ENCODE data around the gene P2RY14.
"Not testable (repeated sequence)": the region's sequence is repeated elsewhere in the genome, so short reads cannot be mapped to it uniquely, and the experiment has no call there.

The P2RY14 gene

DNA sequence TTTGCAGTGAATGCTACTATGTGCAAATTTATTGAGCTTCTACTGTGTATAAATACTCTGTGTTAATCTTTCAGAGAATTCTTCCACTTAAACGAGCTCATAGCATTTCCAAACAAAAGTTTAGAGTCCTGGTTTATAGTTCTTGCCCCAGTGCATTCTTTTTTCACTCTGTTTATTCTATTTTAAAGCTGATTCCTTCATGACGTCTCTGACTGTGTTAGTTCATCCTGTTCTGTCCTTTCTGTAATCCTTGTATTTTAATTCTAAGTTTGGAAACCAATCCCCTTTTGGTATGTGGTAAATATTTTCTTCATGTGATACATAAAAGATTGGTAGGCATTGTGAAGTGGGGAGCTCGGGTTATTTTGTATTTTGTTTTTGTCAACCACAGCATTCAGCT lies 18.7 kb downstream of the P2RY14 start:
- H3K9ac ChIP-seq (ENCODE audit: low read length), result no peak overlapping the region
- no peak overlapping the region for H3K14ac ChIP-seq (ENCODE audit: low read length)
- H4K8ac ChIP-seq (ENCODE audit: low read depth, low read length), result no peak overlapping the region
- no peak overlapping the region for H2AK5ac ChIP-seq (ENCODE audit: low read length)
- no peak overlapping the region for H3K4ac ChIP-seq (ENCODE audit: low read depth, low read length)
- H3K23ac ChIP-seq (ENCODE audit: low read length), result no peak overlapping the region
- H3K27me3 ChIP-seq (ENCODE audit: insufficient read depth, low read length), result no peaks in the 10 kb centered on the region
- H2AFZ ChIP-seq (ENCODE audit: insufficient read depth, low read length, poor library complexity), result no peak overlapping the region
- peaks cover 9 to 14% of the 10 kb centered on the region in 2 experiments for H3K36me3 ChIP-seq (ENCODE audit: control insufficient read depth in 1 of 2, insufficient read depth in 2 of 2, low read length in 2 of 2)
- H3K18ac ChIP-seq (ENCODE audit: low read length), result no peak overlapping the region
- no peak overlapping the region for H4K12ac ChIP-seq (ENCODE audit: low read depth, low read length)
- no peak overlapping the region for H3K27ac ChIP-seq (ENCODE audit: low read depth, low read length)
- H3K79me1 ChIP-seq (ENCODE audit: low read length), result no peaks in the 10 kb centered on the region
- no peaks in the 10 kb centered on the region for H3K4me1 ChIP-seq (ENCODE audit: control insufficient read depth in 1 of 2, insufficient read depth in 2 of 2, low read length in 2 of 2)
- WGBS (ENCODE audit: extremely low coverage, insufficient coverage, insufficient read length), result no CpG with 5 or more reads among the region's 3 CpGs
- no peaks in the 10 kb centered on the region for H3K79me2 ChIP-seq (ENCODE audit: control insufficient read depth, insufficient read depth, low read length, poor library complexity)
- no peak overlapping the region for H2BK5ac ChIP-seq (ENCODE audit: low read depth, low read length, poor library complexity)
- no peak overlapping the region for H3K4me3 ChIP-seq (ENCODE audit: low read depth, low read length)
- no peaks in the 10 kb centered on the region for H3K9me3 ChIP-seq (ENCODE audit: insufficient read depth, low read depth, low read length)
- DNase-seq, result no peak
- H2BK120ac ChIP-seq (ENCODE audit: insufficient read depth, low read length, poor library complexity), result no peak overlapping the region
- no peak overlapping the region for H4K91ac ChIP-seq (ENCODE audit: low read depth, low read length)
- H3K4me2 ChIP-seq (ENCODE audit: low read length), result no peak overlapping the region
- no peak overlapping the region for H2BK12ac ChIP-seq (ENCODE audit: low read length)

DNA sequence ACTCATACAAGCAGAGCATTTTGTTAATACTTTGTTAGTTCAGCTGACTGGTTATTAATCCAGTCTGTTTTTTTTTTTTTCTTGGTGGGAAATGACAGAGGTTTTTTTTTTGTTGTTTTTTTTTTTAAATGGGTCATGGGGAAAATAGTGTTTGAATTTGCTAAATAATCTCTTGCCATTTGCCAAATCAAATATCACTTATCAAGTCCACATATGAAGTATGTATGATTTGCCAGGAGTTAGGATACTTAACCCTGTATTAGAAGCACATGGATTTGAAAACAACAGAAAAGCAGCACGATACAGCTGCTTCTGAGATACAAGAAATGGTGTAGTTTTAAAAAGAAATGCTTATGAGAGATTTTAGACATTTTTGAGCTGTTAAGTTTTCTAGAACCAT lies 21.6 kb downstream of the P2RY14 start:
- Histone ChIP-seq H2AK5ac (ENCODE audit: low read length) (no peak overlapping the region), H4K8ac (ENCODE audit: low read depth, low read length) (no peak overlapping the region), H3K4ac (ENCODE audit: low read depth, low read length) (no peak overlapping the region), H3K14ac (ENCODE audit: low read length) (no peak overlapping the region), H3K79me2 (ENCODE audit: control insufficient read depth, insufficient read depth, low read length, poor library complexity) (no peaks in the 10 kb centered on the region), H2AFZ (ENCODE audit: insufficient read depth, low read length, poor library complexity) (no peak overlapping the region), H4K12ac (ENCODE audit: low read depth, low read length) (no peak overlapping the region), H3K79me1 (ENCODE audit: low read length) (no peaks in the 10 kb centered on the region), H3K27me3 (ENCODE audit: insufficient read depth, low read length) (no peaks in the 10 kb centered on the region), H2BK120ac (ENCODE audit: insufficient read depth, low read length, poor library complexity) (no peak overlapping the region), H3K23ac (ENCODE audit: low read length) (no peak overlapping the region), H3K27ac (ENCODE audit: low read depth, low read length) (no peak overlapping the region), H4K91ac (ENCODE audit: low read depth, low read length) (no peak overlapping the region), H3K4me2 (ENCODE audit: low read length) (no peak overlapping the region), H3K4me3 (ENCODE audit: low read depth, low read length) (no peak overlapping the region), H3K9me3 (ENCODE audit: insufficient read depth, low read depth, low read length) (no peaks in the 10 kb centered on the region), H3K4me1 (ENCODE audit: control insufficient read depth in 1 of 2, insufficient read depth in 2 of 2, low read length in 2 of 2) (no peaks in the 10 kb centered on the region), H3K36me3 (ENCODE audit: control insufficient read depth in 1 of 2, insufficient read depth in 2 of 2, low read length in 2 of 2) (peaks cover 4 to 6% of the 10 kb centered on the region in 2 experiments), H3K9ac (ENCODE audit: low read length) (no peak overlapping the region), H2BK5ac (ENCODE audit: low read depth, low read length, poor library complexity) (no peak overlapping the region), H3K18ac (ENCODE audit: low read length) (no peak overlapping the region), H2BK12ac (ENCODE audit: low read length) (no peak overlapping the region)
- no CpG with 5 or more reads among the region's 1 CpG for WGBS (ENCODE audit: extremely low coverage, insufficient coverage, insufficient read length)
- DNase-seq, result no peak

DNA sequence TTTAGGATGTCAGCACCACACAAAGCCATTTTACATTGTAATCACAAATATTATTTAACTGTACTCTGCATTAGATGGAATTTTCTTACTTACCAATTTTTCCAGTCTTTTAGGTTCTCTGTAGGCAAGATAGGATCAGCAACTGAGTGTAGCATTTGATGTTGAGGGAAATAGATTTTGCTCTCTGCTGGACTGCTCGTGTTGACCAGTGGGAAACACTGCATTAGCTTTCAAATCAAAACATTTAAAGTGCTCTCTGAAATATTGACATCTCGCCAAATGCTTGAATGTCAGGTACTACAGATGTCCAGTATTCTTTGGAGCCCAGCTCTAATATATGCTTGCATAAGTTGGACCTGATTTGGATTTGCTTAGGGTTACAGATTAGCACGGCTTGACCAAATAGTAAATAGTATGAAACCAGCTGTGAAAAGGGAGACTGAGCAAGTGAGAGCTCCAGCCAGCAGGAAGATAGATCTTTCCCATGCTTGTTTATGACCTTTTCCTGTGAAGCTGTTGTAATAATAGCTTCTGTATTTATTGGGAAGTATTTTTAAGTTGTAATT lies 29.5 kb downstream of the P2RY14 start:
- Histone ChIP-seq H3K79me1 (ENCODE audit: low read length) (no peaks in the 10 kb centered on the region), H3K4ac (ENCODE audit: low read depth, low read length) (no peak overlapping the region), H4K12ac (ENCODE audit: low read depth, low read length) (no peak overlapping the region), H3K9ac (ENCODE audit: low read length) (no peak overlapping the region), H3K4me3 (ENCODE audit: low read depth, low read length) (no peak overlapping the region), H4K8ac (ENCODE audit: low read depth, low read length) (no peak overlapping the region), H3K9me3 (ENCODE audit: insufficient read depth, low read depth, low read length) (no peaks in the 10 kb centered on the region), H2BK5ac (ENCODE audit: low read depth, low read length, poor library complexity) (no peak overlapping the region), H4K91ac (ENCODE audit: low read depth, low read length) (no peak overlapping the region), H3K18ac (ENCODE audit: low read length) (no peak overlapping the region), H3K27ac (ENCODE audit: low read depth, low read length) (no peak overlapping the region), H2BK12ac (ENCODE audit: low read length) (no peak overlapping the region), H2AK5ac (ENCODE audit: low read length) (no peak overlapping the region), H3K27me3 (ENCODE audit: insufficient read depth, low read length) (no peaks in the 10 kb centered on the region), H3K79me2 (ENCODE audit: control insufficient read depth, insufficient read depth, low read length, poor library complexity) (no peaks in the 10 kb centered on the region), H3K36me3 (ENCODE audit: control insufficient read depth in 1 of 2, insufficient read depth in 2 of 2, low read length in 2 of 2) (no peaks in the 10 kb centered on the region), H3K4me2 (ENCODE audit: low read length) (no peak overlapping the region), H2BK120ac (ENCODE audit: insufficient read depth, low read length, poor library complexity) (no peak overlapping the region), H3K4me1 (ENCODE audit: control insufficient read depth in 1 of 2, insufficient read depth in 2 of 2, low read length in 2 of 2) (no peaks in the 10 kb centered on the region), H3K14ac (ENCODE audit: low read length) (no peak overlapping the region), H3K23ac (ENCODE audit: low read length) (no peak overlapping the region), H2AFZ (ENCODE audit: insufficient read depth, low read length, poor library complexity) (no peak overlapping the region)
- no peak for DNase-seq
- WGBS (ENCODE audit: extremely low coverage, insufficient coverage, insufficient read length), result no CpG with 5 or more reads among the region's 3 CpGs

DNA sequence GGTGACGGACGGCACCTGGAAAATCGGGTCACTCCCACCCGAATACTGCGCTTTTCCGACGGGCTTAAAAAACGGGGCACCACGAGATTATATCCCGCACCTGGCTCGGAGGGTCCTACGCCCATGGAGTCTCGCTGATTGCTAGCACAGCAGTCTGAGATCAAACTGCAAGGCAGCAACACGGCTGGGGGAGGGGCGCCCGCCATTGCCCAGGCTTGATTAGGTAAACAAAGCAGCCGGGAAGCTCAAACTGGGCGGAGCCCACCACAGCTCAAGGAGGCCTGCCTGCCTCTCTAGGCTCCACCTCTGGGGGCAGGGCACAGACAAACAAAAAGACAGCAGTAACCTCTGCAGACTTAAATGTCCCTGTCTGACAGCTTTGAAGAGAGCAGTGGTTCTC lies 36.3 kb downstream of the P2RY14 start:
- not testable (repeated sequence) for H3K27ac ChIP-seq (ENCODE audit: low read depth, low read length); H3K4ac ChIP-seq (ENCODE audit: low read depth, low read length); H3K4me2 ChIP-seq (ENCODE audit: low read length); H3K18ac ChIP-seq (ENCODE audit: low read length); H3K9ac ChIP-seq (ENCODE audit: low read length); H2BK12ac ChIP-seq (ENCODE audit: low read length); H3K79me2 ChIP-seq (ENCODE audit: control insufficient read depth, insufficient read depth, low read length, poor library complexity); H2BK120ac ChIP-seq (ENCODE audit: insufficient read depth, low read length, poor library complexity); H3K27me3 ChIP-seq (ENCODE audit: insufficient read depth, low read length); H4K91ac ChIP-seq (ENCODE audit: low read depth, low read length); H3K9me3 ChIP-seq (ENCODE audit: insufficient read depth, low read depth, low read length); H2AK5ac ChIP-seq (ENCODE audit: low read length); H3K4me3 ChIP-seq (ENCODE audit: low read depth, low read length); H2AFZ ChIP-seq (ENCODE audit: insufficient read depth, low read length, poor library complexity); H3K79me1 ChIP-seq (ENCODE audit: low read length); H3K36me3 ChIP-seq (ENCODE audit: control insufficient read depth in 1 of 2, insufficient read depth in 2 of 2, low read length in 2 of 2); DNase-seq; H3K14ac ChIP-seq (ENCODE audit: low read length); H4K12ac ChIP-seq (ENCODE audit: low read depth, low read length); H3K4me1 ChIP-seq (ENCODE audit: control insufficient read depth in 1 of 2, insufficient read depth in 2 of 2, low read length in 2 of 2); H3K23ac ChIP-seq (ENCODE audit: low read length); H4K8ac ChIP-seq (ENCODE audit: low read depth, low read length); H2BK5ac ChIP-seq (ENCODE audit: low read depth, low read length, poor library complexity)
- whole genome bisulfite sequencing (ENCODE audit: extremely low coverage, insufficient coverage, insufficient read length), result no CpG with 5 or more reads among the region's 18 CpGs
